SU-DHL-6 (cell line): Measurements from ENCODE around the gene ORC2.
"Not testable (repeated sequence)": the region's sequence is repeated elsewhere in the genome, so short reads cannot be mapped to it uniquely, and the experiment has no call there.

Source experiments
- H2AFZ ChIP-seq: fragments of 200-600 bp; sonication (generic); 2 replicates; pipeline ENCODE4 v1.6.1; 2014; ENCODE audit warnings: low read depth, mild to moderate bottlenecking, moderate library complexity, mixed read lengths, antibody characterized with exemption, low read length; ENCODE audit not compliant: severe bottlenecking
- H3F3A ChIP-seq: fragments of 200-600 bp; shearing (Covaris generic); 2 replicates; pipeline ENCODE4 v1.6.0; 2016; ENCODE audit warnings: antibody characterized with exemption, mild to moderate bottlenecking; ENCODE audit not compliant: insufficient read depth
- H3K27ac ChIP-seq: fragments of 200-600 bp; sonication (generic); 2 replicates; pipeline ENCODE4 v1.5.1; 2016; ENCODE audit warnings: low read depth, mild to moderate bottlenecking, low read length, moderate library complexity, mixed read lengths
- H3K27me3 ChIP-seq: fragments of 200-600 bp; sonication (generic), shearing (Covaris generic); 2 replicates; pipeline ENCODE4 v1.6.0; 2014; ENCODE audit warnings: mild to moderate bottlenecking, low read length
- H3K36me3 ChIP-seq: fragments of 200-600 bp; sonication (generic); 2 replicates; pipeline ENCODE4 v1.6.1; 2014; ENCODE audit warnings: mild to moderate bottlenecking, low read length, mixed read lengths
- H3K4me2 ChIP-seq: fragments of 300-600, 200-600 bp; shearing (Covaris generic), sonication (generic); 2 replicates; pipeline ENCODE4 v1.6.0; 2014; ENCODE audit warnings: low read length, low read depth, mild to moderate bottlenecking; ENCODE audit not compliant: poor library complexity, severe bottlenecking
- H3K4me3 ChIP-seq: fragments of 200-600 bp; sonication (generic); 2 replicates; pipeline ENCODE4 v1.5.1; 2014; ENCODE audit warnings: antibody characterized with exemption, low read length, mild to moderate bottlenecking, mixed read lengths; ENCODE audit not compliant: insufficient read depth, poor library complexity, severe bottlenecking
- H3K79me2 ChIP-seq: fragments of 200-600 bp; sonication (generic); 2 replicates; pipeline ENCODE4 v1.6.1; 2014; ENCODE audit warnings: mild to moderate bottlenecking, low read length, moderate library complexity; ENCODE audit not compliant: insufficient read depth
- H3K9ac ChIP-seq: fragments of 200-600 bp; sonication (generic); 2 replicates; pipeline ENCODE4 v1.7.0; 2014; ENCODE audit warnings: mild to moderate bottlenecking, low read length
- H3K9me2 ChIP-seq: fragments of 200-600 bp; sonication (generic); replicated peaks from 2 replicates; pipeline ENCODE4 v1.6.1; 2014; ENCODE audit warnings: low read length; ENCODE audit not compliant: insufficient read depth
- H3K9me3 ChIP-seq: fragments of 200-600 bp; sonication (generic); 2 replicates; pipeline ENCODE4 v1.6.1; 2014; ENCODE audit warnings: low read length, mixed read lengths; ENCODE audit not compliant: insufficient read depth
- H4K20me1 ChIP-seq: fragments of 200-600 bp; sonication (generic); 2 replicates; pipeline ENCODE4 v1.6.1; 2014; ENCODE audit warnings: low read depth, mild to moderate bottlenecking, antibody characterized with exemption, low read length, moderate library complexity, mixed read lengths
- CTCF ChIP-seq: fragments of 200-600 bp; sonication (generic); IDR thresholded peaks from one replicate; pipeline ENCODE4 v1.5.1; 2017; ENCODE audit warnings: antibody characterized with exemption, mild to moderate bottlenecking, low read length, moderate library complexity; ENCODE audit not compliant: insufficient read depth, poor library complexity, severe bottlenecking
- EZH2phosphoT487 ChIP-seq: fragments of 200-600 bp; sonication (generic), shearing (Covaris generic); conservative IDR thresholded peaks from 2 replicates; pipeline ENCODE4 v1.6.1; 2018; ENCODE audit warnings: mild to moderate bottlenecking, antibody characterized with exemption, low read length, moderate library complexity, mixed read lengths

The ORC2 gene

GRCh38 chr2:200899482-200899881 lies 64.0 kb downstream of the ORC2 start:
- no peak overlapping the region for H2AFZ ChIP-seq
- peaks cover 29% of the 10 kb centered on the region; the same call in 1 of the 2 replicates for H3K36me3 ChIP-seq
- no peaks in the 10 kb centered on the region for H3K9me2 ChIP-seq
- H3K4me2 ChIP-seq = no peak overlapping the region
- no peak overlapping the region for H3K9ac ChIP-seq
- no peaks in the 10 kb centered on the region for H4K20me1 ChIP-seq
- no peaks in the 10 kb centered on the region for H3K9me3 ChIP-seq
- H3K27ac ChIP-seq = no peak overlapping the region
- H3K4me3 ChIP-seq = no peak overlapping the region
- no peaks in the 10 kb centered on the region for H3K79me2 ChIP-seq
- peaks cover 12% of the 10 kb centered on the region for H3F3A ChIP-seq
- TF ChIP-seq EZH2phosphoT487 (no peak), CTCF (no peak)
- H3K27me3 ChIP-seq = no peaks in the 10 kb centered on the region

GRCh38 chr2:200888704-200889625 lies 74.5 kb downstream of the ORC2 start, which contains the start of the genes NIF3L1 and PPIL3:
TSS of gene NIF3L1 (plus strand) at chr2:200889371. CDS start at chr2:200891944, 2,573 bp downstream.
TSS of gene PPIL3 (minus strand) at chr2:200889077. CDS start at chr2:200887615, 1,462 bp downstream.
- Histone ChIP-seq H3K9me3 (no peaks in the 10 kb centered on the region), H3K79me2 (peaks cover 54% of the 10 kb centered on the region), H3K27ac (peak within 1 kb of the TSS; percentile 96), H4K20me1 (no peaks in the 10 kb centered on the region), H3K27me3 (no peaks in the 10 kb centered on the region), H3K4me3 (peak within 1 kb of the TSS; percentile 87), H2AFZ (peak within 1 kb of the TSS; percentile 79), H3K36me3 (peaks cover 2% of the 10 kb centered on the region; the same call in 1 of the 2 replicates), H3K9me2 (no peaks in the 10 kb centered on the region), H3K4me2 (peak within 1 kb of the TSS; percentile 88), H3K9ac (peak within 1 kb of the TSS; percentile 81), H3F3A (peaks cover 27% of the 10 kb centered on the region)
- TF ChIP-seq CTCF (no peak), EZH2phosphoT487 (no peak)

GRCh38 chr2:200881715-200882249 lies 81.7 kb downstream of the ORC2 start:
- not testable (repeated sequence) for H3K4me2 ChIP-seq, H3K79me2 ChIP-seq, H3K27me3 ChIP-seq, H3K9ac ChIP-seq, H3F3A ChIP-seq, H3K27ac ChIP-seq, H4K20me1 ChIP-seq, H2AFZ ChIP-seq, H3K4me3 ChIP-seq, H3K9me3 ChIP-seq, H3K9me2 ChIP-seq
- H3K36me3 ChIP-seq = peaks cover 31% of the 10 kb centered on the region; the same call in 1 of the 2 replicates
